A549 (cell line): ENCODE data around the gene TJP2.

Experiments used
- CHD2 ChIP-seq: fragments of 150-350 bp; IDR thresholded peaks from 2 replicates; pipeline ENCODE4 v1.6.1; 2014; ENCODE audit warnings: low read length; ENCODE audit not compliant: partially characterized antibody
- CTCF ChIP-seq: fragments of >200 bp; sonication (Bioruptor Twin); formaldehyde crosslinking; IDR thresholded peaks from 3 replicates; pipeline ENCODE4 v1.5.1; 2016
- EHMT2 ChIP-seq: fragments of 200-600 bp; sonication (generic); IDR thresholded peaks from 2 replicates; pipeline ENCODE4 v1.6.1; 2016; ENCODE audit warnings: antibody characterized with exemption, low read depth, mild to moderate bottlenecking, moderate library complexity
- EP300 ChIP-seq, 2 experiments: fragments of >200 bp; sonication (Bioruptor Twin); formaldehyde crosslinking; IDR thresholded peaks; 2 replicates in 1 of 2; 3 replicates in 1 of 2; pipeline ENCODE4 v1.6.1; 2016 to 2017
- ESRRA ChIP-seq: fragments of 150-350 bp; IDR thresholded peaks from 2 replicates; pipeline ENCODE4 v1.6.1; 2014; ENCODE audit warnings: mild to moderate bottlenecking, low read length, borderline replicate concordance
- HDAC2 ChIP-seq: fragments of 200-600 bp; sonication (generic); IDR thresholded peaks from 2 replicates; pipeline ENCODE4 v1.6.1; 2016
- HEYL ChIP-seq: fragments of 250-450 bp; sonication (Bioruptor Pico); IDR thresholded peaks from 2 replicates; pipeline ENCODE4 v1.8.0; 2021; ENCODE audit warnings: mild to moderate bottlenecking, moderate library complexity
- HMGXB4 ChIP-seq: fragments of 250-450 bp; sonication (Bioruptor Pico); IDR thresholded peaks from 2 replicates; pipeline ENCODE4 v1.5.0; 2021; ENCODE audit warnings: mild to moderate bottlenecking, moderate library complexity, borderline replicate concordance
- MAX ChIP-seq: IDR thresholded peaks from 2 replicates; pipeline ENCODE4 v1.6.1; 2012
- POLR2A ChIP-seq: IDR thresholded peaks from 2 replicates; pipeline ENCODE4 v1.6.1; 2012; ENCODE audit warnings: mild to moderate bottlenecking, low read length
- REST ChIP-seq: fragments of 200-600 bp; sonication (generic); IDR thresholded peaks from 2 replicates; pipeline ENCODE4 v1.6.1; 2016; ENCODE audit warnings: antibody characterized with exemption, mild to moderate bottlenecking, moderate library complexity

GRCh38 chr9:69265891-69266290 is 91.8 kb downstream of the TJP2 start:
- no peak for TF ChIP-seq ESRRA
- TF ChIP-seq REST = no peak
- no peak for TF ChIP-seq CTCF
- TF ChIP-seq MAX = no peak
- no peak for TF ChIP-seq HEYL (CRISPR knock-in tag)
- no peak for TF ChIP-seq POLR2A
- no peak for TF ChIP-seq HDAC2
- TF ChIP-seq EHMT2 = no peak
- no peak for TF ChIP-seq HMGXB4
- no peak for TF ChIP-seq CHD2
- TF ChIP-seq EP300 (IDR thresholded peaks at IDR 0.05) = no peak
